Suprapubic skin (tissue), 3 donors: ENCODE measurements around the gene CDK15.

Source experiments
- CTCF ChIP-seq, 2 donors: fragments of 200-600 bp in 1 of 2; fragments of 450-650 bp in 1 of 2; sonication (generic) in 1 of 2; IDR thresholded peaks; one replicate each; pipeline ENCODE4 v1.5.1; 2016 to 2019; ENCODE audit warnings: antibody characterized with exemption in 2 of 2, mild to moderate bottlenecking in 1 of 2, moderate library complexity in 1 of 2
- EP300 ChIP-seq: sonication (generic); formaldehyde crosslinking; IDR thresholded peaks from one replicate; pipeline ENCODE4 v1.6.1; 2017; ENCODE audit warnings: antibody characterized with exemption
- POLR2A ChIP-seq, 2 donors: fragments of 450-650 bp; IDR thresholded peaks; one replicate each; pipeline ENCODE4 v1.6.1; 2017; ENCODE audit warnings: antibody characterized with exemption in 2 of 2, mild to moderate bottlenecking in 2 of 2, moderate library complexity in 2 of 2

DNA sequence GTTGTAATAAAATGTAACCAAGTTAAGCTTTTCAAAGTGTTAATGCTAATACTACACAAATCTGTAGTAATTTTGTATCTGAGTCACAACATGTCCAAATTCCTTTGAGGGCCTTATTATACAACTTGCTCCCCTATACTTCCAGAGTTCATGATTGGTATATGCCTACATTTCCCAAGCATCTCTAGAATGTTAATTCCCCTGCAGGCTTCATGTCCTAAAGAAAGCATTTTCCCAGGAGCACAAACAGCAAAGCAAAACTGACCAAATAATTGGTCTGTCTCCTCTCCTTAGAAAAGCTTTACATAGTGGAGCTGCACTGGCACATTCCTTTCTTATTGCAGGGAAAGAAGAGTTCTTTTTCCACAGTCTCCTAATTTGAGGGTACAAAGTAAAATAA is 29.3 kb upstream of the CDK15 start:
- TF ChIP-seq CTCF (IDR thresholded peaks at IDR 0.05) (no peak), POLR2A (IDR thresholded peaks at IDR 0.05) (no peak), EP300 (no peak)
